NCI-H2107 (cell line): ENCODE data around the gene EME2.

Experiments
- DNase-seq: peaks from one replicate; lab custom pipeline; 2025; lab: John Stamatoyannopoulos, UW

EME2 gene

GRCh38 chr16:1818873-1819525 lies 46.4 kb downstream of the EME2 start:
- DNase-seq: no peak

- DNase-seq: no peak
Observed at GRCh38 chr16:1819611-1820010, 47.0 kb downstream of the EME2 start.

- no peak for DNase-seq
Observed at GRCh38 chr16:1820096-1820945, 47.7 kb downstream of the EME2 start.

- no peak for DNase-seq
Observed at GRCh38 chr16:1820946-1821290, 48.3 kb downstream of the EME2 start.

GRCh38 chr16:1821861-1822611 lies 49.4 kb downstream of the EME2 start:
- no peak for DNase-seq

- DNase-seq: no peak
Observed at GRCh38 chr16:1822801-1823200, 50.2 kb downstream of the EME2 start.

GRCh38 chr16:1823821-1824220 lies 51.2 kb downstream of the EME2 start:
- no peak for DNase-seq

- no peak for DNase-seq
Observed at GRCh38 chr16:1825381-1825863, 52.8 kb downstream of the EME2 start.
